B cell (primary cell): Measurements from ENCODE around the gene OPTN. TPM values are rescaled to one million over a fixed set of nuclear protein-coding genes. Genes with fewer than 3 reads are reported as not detected.

ENCODE experiments used
- polyA plus RNA-seq: library from polyadenylated mRNA; depleted of rRNA; stranded (reverse); fragments of >200 nt; gene quantifications from 2 replicates; pipeline ENCODE4 v1.2.3, GENCODE V29; 2012
- small RNA-seq: library from RNA; depleted of rRNA; stranded (forward); fragments of <200 nt; gene quantifications from one replicate; pipeline ENCODE3, GENCODE V24; 2012; ENCODE audit warnings: low replicate concordance, low read depth; ENCODE audit not compliant: insufficient read length
- total RNA-seq, 2 donors: library from RNA; stranded (reverse); fragments of 120-200 nt in 1 of 2; gene quantifications; 1 replicate in 1 of 2; 2 replicates in 1 of 2; pipeline versions ENCODE4 v1.2.3 to v1.2.4, GENCODE V29; 2013 to 2022

OPTN gene
- total and polyA plus RNA-seq, 2 donors (not counting 1 experiment from before 2014, with no cell fraction given): 5.2 to 42.8 TPM

Small RNA genes within 50 kb of the gene (small RNA-seq; reads per million reads assigned to genes)
- not detected for gene SNRPGP5

Other genes starting within 250 kb of the OPTN start
- 0.12 and 0.15 TPM in 2 replicates for gene CCDC3, start 98.5 kb upstream of the OPTN start, total RNA-seq
- not detected in 2 replicates for gene CCDC3, start 98.5 kb upstream of the OPTN start, polyA plus RNA-seq
- 0.15 and 0.42 TPM in 2 replicates for gene MCM10, start 61.4 kb downstream of the OPTN start, total RNA-seq
- gene MCM10, start 61.4 kb downstream of the OPTN start, polyA plus RNA-seq: 0.12 and 0.88 TPM in 2 replicates
- not detected in 2 replicates for gene UCMA, start 134.2 kb downstream of the OPTN start, total RNA-seq
- not detected in 2 replicates for gene UCMA, start 134.2 kb downstream of the OPTN start, polyA plus RNA-seq
- 9.7 and 14.9 TPM in 2 replicates for gene PHYH, start 199.9 kb downstream of the OPTN start, total RNA-seq
- gene PHYH, start 199.9 kb downstream of the OPTN start, polyA plus RNA-seq: 3.1 and 3.8 TPM in 2 replicates
- gene SEPHS1, start 248.1 kb downstream of the OPTN start, total RNA-seq: 25.3 and 29.1 TPM in 2 replicates
- gene SEPHS1, start 248.1 kb downstream of the OPTN start, polyA plus RNA-seq: 14.7 and 15.8 TPM in 2 replicates